Neural crest cell (in vitro differentiated cells): ENCODE data around the gene COL19A1. TPM values are rescaled to one million over a fixed set of nuclear protein-coding genes. Genes with fewer than 3 reads are reported as not detected.

Experiments
- DNase-seq: peaks from one replicate; pipeline ENCODE4 v3.0.0; 2021; ENCODE audit warnings: low read depth, mixed read lengths, low spot score
- H3K27ac Mint-ChIP-seq: one replicate; pipeline ENCODE4 v1.8.0; 2021; ENCODE audit warnings: mild to moderate bottlenecking, mixed read lengths; ENCODE audit not compliant: unreplicated experiment
- H3K27me3 Mint-ChIP-seq: 2 replicates; pipeline ENCODE4 v1.8.0; 2021; ENCODE audit warnings: low read depth, mild to moderate bottlenecking, mixed read lengths
- H3K36me3 Mint-ChIP-seq: 2 replicates; pipeline ENCODE4 v1.8.0; 2021; ENCODE audit warnings: low read depth, mild to moderate bottlenecking, mixed read lengths
- H3K4me1 Mint-ChIP-seq: 2 replicates; pipeline ENCODE4 v1.8.0; 2021; ENCODE audit warnings: mixed read lengths
- H3K4me3 Mint-ChIP-seq: one replicate; pipeline ENCODE4 v1.8.0; 2021; ENCODE audit warnings: mild to moderate bottlenecking, mixed read lengths
- H3K9me3 Mint-ChIP-seq: 2 replicates; pipeline ENCODE4 v1.8.0; 2021; ENCODE audit warnings: mixed read lengths
- CTCF ChIP-seq: fragments of 200-600 bp; sonication (generic); conservative IDR thresholded peaks from 2 replicates; pipeline ENCODE4 v1.5.0; 2021; ENCODE audit warnings: antibody characterized with exemption, mild to moderate bottlenecking
- total RNA-seq: library from RNA; stranded (reverse); gene quantifications from 2 replicates; pipeline ENCODE4 v1.2.1, GENCODE V29; 2021

Gene COL19A1
- total RNA-seq, 1 donor from 2014 or later = 0.09 TPM

- no peak overlapping the region for H3K4me3 Mint-ChIP-seq
- no peak for DNase-seq
- H3K4me1 Mint-ChIP-seq = no peaks in the 10 kb centered on the region
- H3K36me3 Mint-ChIP-seq = no peaks in the 10 kb centered on the region
- no peak overlapping the region for H3K27ac Mint-ChIP-seq
- no peaks in the 10 kb centered on the region for H3K27me3 Mint-ChIP-seq
- TF ChIP-seq CTCF = no peak
- H3K9me3 Mint-ChIP-seq = peaks cover 2% of the 10 kb centered on the region
Observed at GRCh38 chr6:70172252-70172651, 305.9 kb downstream of the COL19A1 start.

GRCh38 chr6:70175770-70176169 is 309.4 kb downstream of the COL19A1 start:
- no peaks in the 10 kb centered on the region for H3K36me3 Mint-ChIP-seq
- no peak overlapping the region for H3K4me3 Mint-ChIP-seq
- no peaks in the 10 kb centered on the region for H3K4me1 Mint-ChIP-seq
- no peak for TF ChIP-seq CTCF
- no peak overlapping the region for H3K27ac Mint-ChIP-seq
- H3K9me3 Mint-ChIP-seq = peaks cover 7% of the 10 kb centered on the region
- H3K27me3 Mint-ChIP-seq = no peaks in the 10 kb centered on the region
- no peak for DNase-seq

GRCh38 chr6:70176842-70177550 is 310.6 kb downstream of the COL19A1 start:
- no peak overlapping the region for H3K27ac Mint-ChIP-seq
- no peaks in the 10 kb centered on the region for H3K4me1 Mint-ChIP-seq
- H3K9me3 Mint-ChIP-seq = peaks cover 7% of the 10 kb centered on the region
- no peaks in the 10 kb centered on the region for H3K27me3 Mint-ChIP-seq
- TF ChIP-seq CTCF = no peak
- no peak overlapping the region for H3K4me3 Mint-ChIP-seq
- no peaks in the 10 kb centered on the region for H3K36me3 Mint-ChIP-seq
- no peak for DNase-seq

GRCh38 chr6:70180183-70180900 is 314.0 kb downstream of the COL19A1 start:
- Mint-ChIP-seq H3K4me3 (no peak overlapping the region), H3K36me3 (no peaks in the 10 kb centered on the region), H3K27ac (no peak overlapping the region), H3K27me3 (no peaks in the 10 kb centered on the region), H3K9me3 (peaks cover 5% of the 10 kb centered on the region), H3K4me1 (no peaks in the 10 kb centered on the region)
- DNase-seq = no peak
- no peak for TF ChIP-seq CTCF

GRCh38 chr6:70180901-70181599 is 314.7 kb downstream of the COL19A1 start:
- Mint-ChIP-seq H3K9me3 (peaks cover 5% of the 10 kb centered on the region), H3K4me3 (no peak overlapping the region), H3K27ac (no peak overlapping the region), H3K27me3 (no peaks in the 10 kb centered on the region), H3K4me1 (no peaks in the 10 kb centered on the region), H3K36me3 (no peaks in the 10 kb centered on the region)
- DNase-seq = no peak
- TF ChIP-seq CTCF = no peak
